Stimulated activated CD4-positive, alpha-beta T cell treated with anti-CD3 and anti-CD28 coated beads, Interleukin-15, amount 100 ng/mL, for 48 hours (primary cell): ENCODE measurements around the gene WRAP53.

Source experiments
- DNase-seq, 2 donors: peaks; one replicate each; pipeline ENCODE4 v3.0.0-alpha.2; 2020; ENCODE audit warnings: low read depth in 2 of 2

Gene WRAP53

GRCh38 chr17:7744416-7744815, 56.1 kb downstream of the WRAP53 start:
- DNase-seq, result no peak

- no peak for DNase-seq
These were observed 57.6 kb downstream of the WRAP53 start for GRCh38 chr17:7745748-7746470.

GRCh38 chr17:7747635-7748071, 59.4 kb downstream of the WRAP53 start:
- DNase-seq, result no peak

- no peak for DNase-seq
These were observed 59.9 kb downstream of the WRAP53 start for GRCh38 chr17:7748076-7748775.

- DNase-seq, result no peak
These were observed 62.1 kb downstream of the WRAP53 start for GRCh38 chr17:7750321-7750821.
